NCI-H748 (cell line): ENCODE results near the gene SDK2.
A peak's percentile ranks its signal among the peaks of the same experiment; 100 is the strongest.

ENCODE experiments used
- DNase-seq: peaks from one replicate; lab custom pipeline; 2025; ENCODE audit not compliant: unreplicated experiment; lab: John Stamatoyannopoulos, UW

Gene SDK2

DNA sequence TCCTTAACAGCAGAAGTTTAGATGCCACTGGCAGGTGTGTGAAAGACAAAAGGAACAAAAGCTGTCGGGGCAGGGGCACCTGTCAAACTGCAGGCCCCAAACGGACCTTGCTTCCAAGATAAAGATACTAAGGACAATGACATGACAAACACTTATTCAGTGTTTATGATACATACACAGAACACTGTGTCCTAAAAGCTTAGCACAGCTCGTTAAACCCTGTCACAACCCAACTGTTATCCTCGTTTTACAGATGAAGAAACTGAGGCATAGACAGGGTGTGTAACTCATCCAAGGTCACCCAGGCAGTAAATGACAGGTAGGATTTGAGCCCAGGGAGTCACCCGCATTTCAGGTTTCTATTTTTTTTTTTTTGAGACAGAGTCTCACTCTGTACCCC lies 9.6 kb downstream of the SDK2 start:
- DNase-seq = peak; percentile 88

DNA sequence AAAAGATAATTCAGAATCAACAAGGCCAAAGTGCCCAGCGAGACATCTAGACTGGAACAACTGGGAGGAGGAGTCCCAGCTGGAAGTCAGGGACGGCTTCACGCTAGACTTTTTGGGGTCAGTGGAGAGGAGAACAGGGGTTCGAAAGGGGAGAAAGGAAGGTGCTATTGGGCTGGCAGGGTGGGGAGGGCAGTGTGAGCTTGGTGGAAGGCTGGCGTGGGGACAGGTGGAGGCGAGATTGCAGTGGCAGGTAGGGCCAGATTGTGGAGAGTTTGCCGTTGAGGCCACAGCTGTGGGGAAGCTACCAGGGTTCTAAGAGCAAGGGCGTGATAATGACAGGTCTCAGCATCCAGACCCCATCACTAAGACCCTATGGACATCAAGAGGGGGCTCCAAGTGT lies 10.5 kb downstream of the SDK2 start:
- DNase-seq = no peak

DNA sequence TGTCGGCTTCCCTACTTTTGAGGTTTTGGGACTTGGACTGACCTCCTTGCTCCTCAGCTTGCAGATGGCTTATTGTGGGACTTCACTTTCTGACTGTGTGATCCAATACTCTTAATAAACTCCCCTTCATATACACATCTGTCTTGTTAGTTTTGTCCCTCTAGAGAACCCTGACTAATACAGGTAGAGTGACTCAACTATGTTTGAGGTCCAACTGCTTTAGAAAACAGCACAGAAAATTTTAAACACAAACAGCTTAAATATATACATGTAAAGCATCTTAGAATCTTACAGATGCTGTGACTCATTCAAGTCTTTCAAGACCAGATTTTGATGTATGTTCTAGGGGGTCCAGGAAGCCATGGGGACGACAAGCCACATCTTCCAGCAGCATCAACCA lies 11.7 kb downstream of the SDK2 start:
- no peak for DNase-seq

DNA sequence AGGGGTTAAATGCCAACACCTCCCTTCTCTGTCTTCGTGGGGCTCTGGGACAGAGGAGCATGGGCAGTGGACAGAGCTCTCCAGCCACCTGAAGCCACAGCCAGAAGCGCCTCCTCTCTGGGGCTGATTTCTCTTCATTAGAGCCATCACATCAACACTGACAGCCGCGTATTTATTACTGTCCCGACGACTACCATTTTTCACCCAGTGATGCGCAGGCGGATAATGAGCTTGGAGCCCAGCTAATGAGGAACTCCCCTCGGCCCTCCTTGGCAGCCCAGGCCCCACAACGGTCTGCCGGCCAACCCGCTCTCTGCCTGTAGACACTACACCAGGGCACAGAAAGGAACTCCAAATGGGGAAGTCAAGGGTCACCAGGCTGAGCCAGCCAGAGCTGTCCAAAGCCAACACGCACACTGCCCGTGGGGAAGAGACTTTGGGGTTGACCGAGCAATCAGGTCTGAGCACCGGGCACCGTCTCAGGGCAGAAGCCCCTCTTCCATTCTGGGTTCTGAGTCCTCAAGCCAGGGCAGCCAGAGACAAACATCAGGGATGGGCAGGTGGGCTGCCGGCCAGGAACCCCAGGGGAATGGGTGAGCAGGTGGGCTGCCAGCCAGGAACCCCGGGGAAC lies 13.2 kb downstream of the SDK2 start:
- DNase-seq = no peak

DNA sequence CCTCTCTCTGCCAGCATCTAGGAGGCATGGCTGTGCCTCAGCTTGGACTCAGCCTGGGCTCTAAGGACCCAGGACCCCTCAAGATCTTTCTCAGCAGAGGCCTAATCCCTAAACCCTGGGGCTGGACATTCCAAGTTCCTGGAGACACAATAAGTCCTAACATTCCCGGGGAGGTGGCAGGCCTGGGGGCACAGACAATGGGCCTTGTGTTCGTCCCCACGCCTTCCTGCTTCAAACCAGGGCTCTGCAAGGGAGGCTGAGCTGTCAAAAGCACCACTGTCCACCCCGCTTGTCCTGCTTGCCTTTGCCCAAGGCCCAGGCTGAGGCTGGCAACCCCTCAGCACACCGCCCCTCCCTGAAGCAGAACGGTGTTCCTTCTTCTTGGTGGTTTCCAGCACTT lies 13.7 kb downstream of the SDK2 start:
- DNase-seq = no peak

DNA sequence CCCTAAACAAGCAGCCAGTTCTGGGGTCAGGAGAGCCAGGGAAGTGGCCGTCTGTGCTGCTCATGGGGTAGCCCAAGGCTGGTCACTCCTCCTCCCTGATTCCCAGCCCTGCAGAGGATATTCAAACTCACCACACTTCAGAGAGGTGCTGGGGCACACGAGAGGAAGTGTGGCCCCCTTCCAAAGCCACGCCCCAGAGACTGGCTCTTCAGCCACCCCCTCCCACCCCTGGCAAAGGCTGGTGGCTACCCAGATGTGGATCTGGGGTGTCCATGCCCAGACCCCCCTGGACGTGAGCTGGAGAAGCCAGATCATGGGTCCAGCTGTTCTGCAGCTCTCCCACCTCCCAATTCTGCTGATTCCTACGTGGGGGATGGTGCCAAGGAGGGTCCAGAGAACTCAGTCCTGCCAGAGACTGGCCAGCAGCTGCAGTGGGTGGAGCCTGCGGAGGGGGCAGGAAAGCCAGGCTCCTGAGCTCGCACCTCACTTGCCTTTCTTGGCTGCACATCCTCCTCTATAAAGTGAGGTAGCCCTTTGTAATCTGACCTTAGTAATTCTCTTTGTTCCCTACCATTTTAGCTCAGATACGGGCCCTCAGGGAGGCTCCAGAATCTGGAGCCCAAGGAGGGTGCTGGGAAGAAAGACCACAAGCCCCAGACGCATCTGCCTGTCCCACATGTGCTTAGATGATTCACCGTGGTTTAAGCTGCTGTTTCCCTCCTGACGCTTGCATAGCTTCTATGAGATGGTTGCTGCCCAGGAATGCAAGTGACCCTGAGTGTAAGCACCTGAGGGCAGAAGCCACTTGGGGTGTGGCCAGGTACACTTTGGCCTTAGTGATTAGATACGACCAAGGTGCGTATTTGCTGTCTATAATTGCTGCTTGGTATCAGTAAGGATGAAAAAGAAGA lies 15.3 kb downstream of the SDK2 start:
- no peak for DNase-seq

DNA sequence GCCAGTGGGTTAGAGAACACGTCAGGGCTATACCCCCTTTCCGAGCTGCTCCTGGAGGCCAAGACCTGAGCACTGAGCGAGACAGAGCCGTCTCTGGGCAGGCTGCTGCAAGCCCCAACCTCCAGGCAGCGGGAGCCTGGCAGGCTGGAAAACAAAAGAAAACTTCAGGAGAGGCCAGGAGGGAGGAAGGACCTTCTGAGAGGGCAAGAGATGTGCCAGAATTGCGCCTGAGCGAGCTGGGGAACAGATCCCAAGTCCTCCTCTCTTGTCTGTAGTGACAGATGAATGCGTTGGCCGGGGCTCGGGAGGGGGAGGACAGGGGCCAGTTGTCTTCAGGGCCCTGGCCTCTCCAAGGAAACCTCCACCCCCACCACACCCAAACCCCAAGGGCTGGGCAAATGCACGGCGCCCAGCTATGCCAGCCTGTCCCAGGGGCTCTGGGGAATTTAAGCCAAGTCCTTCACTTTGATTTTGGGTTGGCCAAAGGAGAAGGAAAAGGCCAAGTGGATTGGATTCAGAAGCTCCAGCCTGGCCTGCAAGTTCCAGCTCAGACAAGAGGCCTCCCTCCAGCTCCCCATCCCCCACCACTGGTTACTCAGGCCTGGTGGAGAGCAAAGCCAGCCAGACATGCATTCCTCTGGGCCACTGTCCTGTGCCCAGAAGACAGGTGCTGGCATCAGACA lies 18.1 kb downstream of the SDK2 start:
- no peak for DNase-seq

DNA sequence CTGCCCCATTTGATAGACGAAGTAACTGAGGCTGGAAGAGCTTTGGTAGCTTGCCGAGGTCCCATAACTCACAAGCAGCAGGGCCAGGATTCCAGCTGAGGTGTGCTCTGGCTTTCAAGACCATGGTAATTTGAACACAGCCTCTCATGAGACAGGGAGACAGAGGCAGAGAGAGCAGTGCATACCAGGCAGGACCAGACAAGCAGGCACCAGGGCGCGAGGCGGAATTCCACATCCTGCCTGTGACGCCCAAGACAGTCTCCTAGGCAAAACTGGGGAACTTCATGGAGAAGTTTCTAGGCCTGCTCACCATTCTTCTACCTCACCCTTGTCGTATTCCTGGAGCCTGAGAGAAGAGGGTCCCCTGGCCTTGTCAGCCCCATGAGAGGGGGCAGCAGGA lies 19.2 kb downstream of the SDK2 start:
- DNase-seq = no peak

DNA sequence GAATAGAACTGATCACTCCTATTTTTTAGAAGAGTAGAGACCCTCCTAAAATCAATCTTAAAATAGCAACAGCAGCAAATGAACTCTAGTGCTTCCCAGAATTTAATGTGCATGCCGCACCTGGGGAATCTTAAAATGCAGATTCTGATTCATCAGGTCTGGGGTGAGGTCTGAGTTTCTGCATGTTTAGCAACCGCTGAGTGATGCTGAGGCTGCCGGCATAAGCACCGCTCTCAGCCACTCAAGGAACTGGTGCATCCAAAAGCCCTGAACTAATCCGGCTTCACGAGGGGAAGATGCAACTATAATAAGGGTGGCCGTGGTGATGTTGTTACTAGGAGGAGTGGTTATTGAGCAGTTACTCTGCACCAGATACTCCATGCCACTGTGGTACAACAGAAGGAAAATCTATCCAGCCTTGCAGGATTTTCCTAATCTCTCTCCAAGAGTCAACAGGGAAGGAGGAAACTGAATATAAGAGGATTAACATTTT lies 19.7 kb downstream of the SDK2 start:
- peak; percentile 19 for DNase-seq

DNA sequence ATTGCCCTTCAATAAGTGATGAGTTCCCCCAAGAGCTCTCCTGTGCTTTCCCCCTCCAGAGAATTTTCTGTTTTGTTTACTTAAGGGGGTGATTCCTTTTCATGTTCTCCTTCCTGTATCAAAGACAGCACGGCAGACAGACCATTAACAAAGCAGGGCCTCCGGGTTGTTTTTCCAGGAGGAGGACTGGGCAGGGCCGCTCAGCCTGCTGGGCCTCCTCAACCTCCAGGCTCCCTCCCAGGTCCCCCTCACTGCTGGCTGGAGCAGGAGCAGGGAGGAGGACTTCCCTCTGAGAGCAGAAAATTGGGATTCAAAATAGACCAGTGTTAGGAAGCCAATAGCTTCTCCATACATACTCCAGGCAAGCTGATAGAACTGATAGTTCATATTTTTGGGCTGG lies 20.4 kb downstream of the SDK2 start:
- DNase-seq = peak; percentile 67

DNA sequence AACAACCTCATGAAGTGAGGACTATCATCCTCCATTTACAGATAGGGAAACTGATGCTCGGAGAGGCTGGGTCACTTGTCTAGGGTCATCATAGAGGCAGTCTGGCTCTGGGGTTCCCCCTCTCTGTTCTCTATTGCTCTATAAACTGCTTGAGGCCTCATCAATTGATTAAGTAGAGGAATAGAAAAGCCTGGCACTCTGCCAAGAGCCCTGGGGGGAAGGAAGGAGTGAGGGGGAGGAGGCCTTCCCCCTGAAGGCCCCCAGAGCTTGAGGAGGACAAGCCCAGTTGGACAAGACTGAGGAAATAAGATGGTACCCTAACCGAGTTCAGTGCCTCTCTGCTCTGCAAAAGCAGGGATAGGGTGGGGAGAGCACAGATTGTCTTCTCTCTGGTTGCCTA lies 21.0 kb downstream of the SDK2 start:
- peak; percentile 23 for DNase-seq

DNA sequence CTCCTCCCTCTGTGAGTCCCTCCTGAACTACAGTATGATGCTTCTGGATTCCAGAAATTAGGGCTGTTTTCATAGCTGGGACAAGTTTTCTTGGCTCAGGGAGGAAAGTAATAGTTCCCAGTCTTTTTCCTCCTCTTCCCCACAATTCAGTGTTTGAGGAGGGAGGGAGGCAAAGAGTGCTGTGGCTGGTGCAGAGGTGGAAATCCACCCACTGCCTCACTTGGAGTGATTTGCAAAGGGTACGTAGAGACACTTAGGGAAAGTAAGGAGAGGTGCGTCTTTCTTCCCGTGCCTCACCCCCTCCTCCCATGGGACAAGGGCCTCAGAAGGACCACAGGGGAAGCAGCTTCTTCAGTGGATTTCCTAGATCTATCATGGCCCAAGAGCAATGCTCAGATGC lies 21.9 kb downstream of the SDK2 start:
- no peak for DNase-seq

DNA sequence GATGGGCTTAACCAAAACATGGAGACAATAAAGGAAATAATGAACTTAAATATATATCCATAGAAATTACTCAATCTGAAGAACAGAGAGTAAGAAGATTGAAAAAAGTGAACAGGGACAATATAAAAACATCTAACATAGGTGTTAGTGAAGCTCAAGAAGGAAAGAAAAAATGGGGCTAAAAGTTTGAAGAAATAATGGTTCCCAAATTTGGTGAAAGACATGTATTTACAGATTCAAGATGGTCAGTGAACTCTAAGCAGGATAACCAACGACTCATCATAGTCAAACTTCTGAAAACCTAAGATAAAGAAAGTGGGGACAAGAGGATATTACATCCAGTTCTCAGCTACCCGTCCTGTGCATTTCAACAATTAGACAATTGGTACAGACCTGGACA lies 22.6 kb downstream of the SDK2 start:
- no peak for DNase-seq

DNA sequence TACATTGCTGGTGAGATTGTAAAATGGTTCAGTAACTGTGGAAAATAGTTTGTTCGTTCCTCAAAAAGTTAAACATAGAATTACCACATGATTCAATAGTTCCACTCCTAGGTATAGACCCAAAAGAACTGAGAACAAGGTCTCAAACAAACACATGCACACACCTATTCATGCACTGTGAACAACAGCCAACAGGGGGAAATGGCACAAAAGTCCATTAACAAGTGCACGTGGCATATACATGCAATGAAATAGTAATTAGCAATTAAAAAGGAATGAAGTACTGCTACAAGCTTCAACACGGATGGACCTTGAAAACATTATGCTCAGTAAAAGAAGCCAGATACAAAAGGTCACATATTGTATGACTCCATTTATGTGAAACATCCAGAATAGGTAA lies 23.8 kb downstream of the SDK2 start:
- DNase-seq = no peak

DNA sequence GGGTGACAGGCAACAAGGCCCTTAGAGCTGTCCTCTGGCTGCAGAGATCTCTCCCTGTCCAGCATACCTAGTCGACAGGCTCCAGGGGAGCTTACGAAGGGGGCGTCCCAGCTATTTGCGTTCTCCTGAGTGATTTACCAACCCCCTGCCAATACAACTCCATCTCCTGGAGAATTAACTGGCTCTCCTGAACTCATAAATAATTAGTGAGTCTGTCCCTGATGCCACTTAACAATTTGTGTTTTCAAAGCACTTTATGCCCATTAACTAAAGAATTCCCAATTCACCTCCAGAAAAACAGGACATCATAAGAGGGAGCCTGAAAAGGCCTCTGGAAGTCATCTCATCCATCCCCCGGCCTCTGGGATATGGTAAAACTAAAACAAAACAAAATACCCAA lies 26.7 kb downstream of the SDK2 start:
- DNase-seq = no peak

DNA sequence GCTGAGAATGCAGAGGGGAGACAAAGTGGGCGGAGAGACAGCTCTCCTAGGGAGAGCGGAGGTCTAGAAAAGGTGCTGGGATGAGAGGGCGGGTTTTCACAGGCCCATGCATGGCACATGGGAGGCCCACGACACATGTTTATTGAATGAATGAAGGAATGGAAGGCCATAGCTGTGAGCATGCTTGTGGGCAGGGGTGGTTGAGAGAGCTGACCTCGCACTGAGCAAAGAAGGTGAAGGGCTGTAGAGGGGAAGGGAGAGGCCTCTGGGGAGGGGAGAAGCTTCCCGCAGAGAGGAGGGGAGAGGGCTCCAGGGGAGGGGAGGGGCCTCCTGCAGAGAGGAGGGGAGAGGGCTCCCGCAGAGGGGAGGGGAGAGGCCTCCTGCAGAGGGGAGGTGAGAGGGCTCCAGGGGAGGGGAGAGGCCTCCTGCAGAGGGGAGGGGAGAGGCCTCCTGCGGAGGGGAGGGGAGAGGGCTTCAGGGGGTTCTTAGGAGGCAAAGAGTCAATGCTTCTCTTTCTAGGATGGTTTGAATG lies 27.3 kb downstream of the SDK2 start:
- no peak for DNase-seq

DNA sequence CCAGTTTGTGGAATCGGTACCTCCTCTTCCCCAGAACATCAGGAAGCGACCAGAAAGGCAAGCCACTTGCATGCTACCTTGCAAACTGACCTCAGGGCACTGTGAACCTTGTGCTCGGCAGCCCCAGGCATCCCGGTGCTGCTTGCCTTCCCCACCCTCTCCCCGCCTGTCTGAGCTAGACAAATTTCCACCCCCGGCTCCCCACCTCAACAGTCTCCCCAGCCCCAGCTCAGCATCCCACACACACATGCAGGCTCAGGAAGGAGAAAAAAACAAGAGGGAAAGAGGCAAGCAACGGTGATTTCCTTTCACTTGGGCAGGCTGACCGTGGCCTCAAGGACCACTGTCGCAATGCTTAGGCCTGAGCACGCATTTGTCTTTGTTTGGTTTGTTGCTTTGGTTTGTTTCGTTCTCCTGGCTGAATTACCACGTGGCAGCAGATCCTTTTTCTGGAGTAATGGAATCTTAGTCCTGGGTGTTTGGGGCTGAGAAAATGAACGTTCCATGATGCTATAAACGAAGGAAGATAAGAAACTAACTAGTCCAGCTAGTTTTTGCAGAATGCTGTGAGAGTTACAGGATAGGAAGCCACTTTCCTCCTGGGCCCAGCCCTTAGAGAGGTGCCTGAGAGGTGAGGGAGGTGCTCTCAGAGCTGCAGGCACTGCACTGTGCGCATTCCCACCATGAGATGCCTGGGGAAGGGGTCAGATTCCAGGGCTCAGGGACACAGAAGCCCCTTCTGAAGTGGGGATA lies 27.9 kb downstream of the SDK2 start:
- no peak for DNase-seq

DNA sequence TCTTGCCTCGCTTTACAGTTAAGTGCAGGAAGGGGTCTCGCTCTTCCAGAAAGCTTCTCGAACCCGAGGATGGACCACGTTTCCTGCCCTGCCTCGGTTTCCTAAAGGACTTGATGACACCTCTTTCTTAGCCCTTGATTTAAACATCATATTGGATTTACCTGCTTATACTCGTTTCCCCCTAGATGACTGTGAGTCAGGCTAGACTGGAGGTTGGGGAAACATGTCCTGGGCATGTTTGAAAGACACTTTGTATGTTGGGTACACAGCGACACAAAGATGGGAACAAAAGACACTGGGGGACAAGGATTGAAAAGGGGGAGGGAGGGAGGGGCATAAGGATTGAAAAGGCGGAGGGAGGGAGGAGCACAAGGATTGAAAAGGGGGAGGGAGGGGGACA lies 30.0 kb downstream of the SDK2 start:
- no peak for DNase-seq

DNA sequence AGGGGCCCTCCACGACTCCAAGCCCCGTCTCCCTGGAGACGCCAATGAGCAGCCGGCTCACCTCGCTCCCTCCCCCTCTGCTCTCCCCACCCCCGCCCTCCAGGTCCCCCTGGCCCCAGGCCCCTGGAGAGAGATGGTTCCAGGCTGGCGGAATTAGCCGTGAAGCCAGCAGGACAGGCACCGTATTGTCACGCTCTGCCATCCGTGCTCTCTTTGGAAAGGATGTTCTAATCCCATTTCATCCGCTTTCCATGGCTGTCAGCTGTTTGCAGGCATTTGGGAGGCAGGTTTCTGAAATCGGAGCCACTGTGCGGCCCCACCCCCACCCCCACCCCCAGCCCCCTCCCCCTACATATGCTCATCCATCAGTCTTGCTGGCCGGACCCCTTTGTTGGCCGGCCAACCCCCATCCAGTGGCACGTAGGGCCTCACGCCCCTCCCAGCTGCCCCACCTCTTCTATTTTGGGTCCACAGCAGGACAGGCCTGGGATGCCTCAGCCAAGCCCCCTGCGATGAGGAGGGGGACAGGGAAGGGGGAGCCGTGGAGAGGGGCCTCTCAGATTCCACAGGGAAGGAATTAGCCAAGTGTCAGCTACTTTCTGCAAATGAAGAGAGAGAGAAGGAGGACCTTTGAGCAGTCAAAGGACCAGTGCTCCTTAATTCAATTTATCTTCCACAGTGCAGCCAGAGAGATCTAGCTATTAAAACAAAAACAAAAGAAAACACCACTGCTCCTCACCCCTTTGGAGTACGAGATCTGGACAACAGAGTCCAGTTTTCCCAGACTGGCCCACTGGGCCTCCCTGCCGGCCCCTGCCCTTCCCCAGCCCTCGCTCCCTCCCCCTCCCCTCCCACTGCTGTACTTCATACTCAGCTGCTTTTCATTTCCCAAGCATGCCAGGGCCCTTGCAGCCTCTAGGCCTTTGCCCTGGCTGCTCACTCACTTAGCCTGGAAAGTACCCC lies 30.7 kb downstream of the SDK2 start:
- no peak for DNase-seq

DNA sequence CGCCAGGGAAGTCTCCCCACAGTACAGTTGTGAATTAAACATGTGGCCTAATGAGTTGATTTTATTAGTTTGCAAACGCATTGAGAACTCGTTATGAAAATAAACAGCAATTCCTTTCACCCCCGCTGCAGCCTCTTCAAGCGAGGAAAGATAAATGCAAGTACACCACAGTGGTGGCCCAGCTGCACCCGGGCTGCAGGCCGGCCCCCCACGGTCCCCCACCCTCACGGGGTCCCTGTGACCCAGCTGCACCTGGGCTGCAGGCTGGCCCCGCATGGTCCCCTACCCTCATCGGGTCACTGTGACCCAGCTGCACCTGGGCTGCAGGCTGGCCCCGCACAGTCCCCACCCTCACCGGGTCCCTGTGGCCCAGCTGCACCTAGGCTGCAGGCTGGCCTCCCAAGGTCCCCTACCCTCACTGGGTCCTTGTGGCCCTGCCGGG lies 32.2 kb downstream of the SDK2 start:
- peak; percentile 26 for DNase-seq
